Heart left ventricle (tissue), 16 donors: ENCODE results near the gene CPPED1. TPM values are rescaled to one million over a fixed set of nuclear protein-coding genes. Genes with fewer than 3 reads are reported as not detected.
A peak's percentile ranks its signal among the peaks of the same experiment; 100 is the strongest.

Experiments
- ATAC-seq, 4 donors: fragments of 200-7000 bp; cut with Tn5 transposase; one replicate each; pipeline ENCODE4 v1.9.1; 2020 to 2022; ENCODE audit warnings: moderate library complexity in 4 of 4, mild to moderate bottlenecking in 3 of 4, moderate number of reproducible peaks in 1 of 4
- DNase-seq, 5 donors: peaks; one replicate each; pipeline ENCODE4 v3.0.0-alpha.2; 2020
- H3K27ac ChIP-seq, 12 donors: fragments of 200-600 bp; sonication (generic) in 4 of 12; one replicate each; pipeline versions ENCODE4 v1.5.0 to v1.8.0; 2016 to 2022; ENCODE audit warnings: mild to moderate bottlenecking in 2 of 12
- H3K27me3 ChIP-seq, 9 donors: fragments of 200-600 bp; sonication (generic) in 2 of 9; one replicate each; pipeline versions ENCODE4 v1.5.1 to v1.8.0; 2016 to 2022; ENCODE audit warnings: mild to moderate bottlenecking in 3 of 9
- H3K36me3 ChIP-seq, 9 donors: fragments of 200-600 bp; sonication (generic) in 2 of 9; one replicate each; pipeline versions ENCODE4 v1.5.0 to v1.8.0; 2018 to 2022; ENCODE audit warnings: mild to moderate bottlenecking in 2 of 9
- H3K4me1 ChIP-seq, 12 donors: fragments of 200-600 bp; sonication (generic) in 4 of 12; one replicate each; pipeline versions ENCODE4 v1.5.0 to v1.8.0; 2016 to 2022; ENCODE audit warnings: mild to moderate bottlenecking in 3 of 12
- H3K4me3 ChIP-seq, 12 donors: fragments of 200-600 bp; sonication (generic) in 4 of 12; one replicate each; pipeline versions ENCODE4 v1.5.0 to v1.8.0; 2017 to 2022; ENCODE audit warnings: mild to moderate bottlenecking in 9 of 12, moderate library complexity in 4 of 12
- H3K9me3 ChIP-seq, 12 donors: fragments of 200-600 bp; sonication (generic) in 4 of 12; one replicate each; pipeline versions ENCODE4 v1.5.0 to v1.8.0; 2016 to 2022; ENCODE audit warnings: mild to moderate bottlenecking in 1 of 12
- CTCF ChIP-seq, 12 donors: fragments of 200-600 bp; sonication (generic) in 4 of 12; IDR thresholded peaks; one replicate each; pipeline versions ENCODE4 v1.5.0 to v1.8.0; 2018 to 2022; ENCODE audit warnings: antibody characterized with exemption in 12 of 12, mild to moderate bottlenecking in 5 of 12
- POLR2A ChIP-seq, 2 donors: fragments of 450-650 bp; IDR thresholded peaks; one replicate each; pipeline ENCODE4 v1.6.1; 2017; ENCODE audit warnings: antibody characterized with exemption in 2 of 2, mild to moderate bottlenecking in 2 of 2, moderate library complexity in 2 of 2
- WGBS, 4 donors: extraction: QIAGEN DNeasy Blood & Tissue Kit in 2 of 4; methylation state at CpG; one replicate each; pipeline versions ENCODE4 v1.1.5 to v1.1.7; 2013 to 2018; 5-methylcytosine and 5-hydroxymethylcytosine counted together
- intact Hi-C, 10 donors: fragments of 100-400 bp; cut with DNase I; formaldehyde crosslinking; loops; one replicate each; pipeline versions ENCODE4 v1.11.1 to v1.14.2; 2022
- polyA plus RNA-seq, 2 donors: library from polyadenylated mRNA; stranded (reverse); fragments of 200-250 nt; gene quantifications; one replicate each; pipeline ENCODE4 v1.2.3, GENCODE V29; 2013
- total RNA-seq, 9 donors: library from RNA; depleted of rRNA in 2 of 9; stranded (reverse); fragments of >200 nt in 2 of 9; fragmentation: NEBNext Ultra II Directional in 3 of 9; extraction: Animal tissue kit (Norgen Biotek cat#: 25700) in 3 of 9; gene quantifications; one replicate each; pipeline versions ENCODE4 v1.1.0 to v1.2.4, GENCODE V29; 2016 to 2023
- donor health status: ischemic (EF 13 %, LVEDD 7.1; RV severe dilation, severe dysfunction).
- donor health status: healthy with polysubstance abuse.
- donor health status: DM: no; HTN: yes; CAD: no.
- donor health status: DM: no; HTN: no; CAD: no.
- donor health status: ischemic (EF 25% LVEDD 6.9; RV normal size, moderate dysfunction).
- donor health status: ischemic (EF 25% LVEDD 5.7; RV mildly dilated, moderate dysfunction).
- donor health status: healthy.
- donor health status: DM: yes; HTN: yes; CAD: no.
- donor health status: ischemic (EF 35%, LVEDD 5.7; RV mildly dilated, moderate dysfunction).
- donor health status: nonischemic (EF 11% LVEDD 7.7; RV severe dilation, severe dysfunction).
- donor health status: DM: yes; HTN: yes; CAD: no.
- donor health status: PGD.
- donor health status: ischemic (EF 29% LVEDD 5.4; RV normal size, mild dysfunction).
- donor health status: nonischemic (EF 23%, LVEDD 6.1; RV moderate dilation, normal function).

Gene CPPED1
- total and polyA plus RNA-seq, 11 donors, result 5.6 to 25.1 (median 11.7) TPM

- 77 to 81% (median 78%) methylated on average over 6 of the region's 6 CpGs for WGBS, 4 donors
- intact Hi-C loops, result no loop called here
- no peaks in the 10 kb centered on the region for H3K9me3 ChIP-seq
- peak in 1 of 4 donors; percentile 30 for ATAC-seq
- H3K36me3 ChIP-seq, result no peaks in the 10 kb centered on the region
- H3K27me3 ChIP-seq, result no peaks in the 10 kb centered on the region
- TF ChIP-seq CTCF (IDR thresholded peaks at IDR 0.05) (no peak), POLR2A (IDR thresholded peaks at IDR 0.05) (no peak)
- no peak overlapping the region for H3K4me3 ChIP-seq
- H3K4me1 ChIP-seq, result peaks cover 0 to 5% (median 0%) of the 10 kb centered on the region in 12 donors
- no peak overlapping the region for H3K27ac ChIP-seq
- DNase-seq, result no peak
These were observed 38.7 kb downstream of the CPPED1 start for GRCh38 chr16:12764813-12765488.

GRCh38 chr16:12763517-12763916 is 40.2 kb downstream of the CPPED1 start:
- Histone ChIP-seq H3K9me3 (no peaks in the 10 kb centered on the region), H3K4me3 (no peak overlapping the region), H3K4me1 (peaks cover 0 to 8% (median under 1%) of the 10 kb centered on the region in 12 donors), H3K36me3 (no peaks in the 10 kb centered on the region), H3K27me3 (no peaks in the 10 kb centered on the region), H3K27ac (no peak overlapping the region)
- DNase-seq (no peak), ATAC-seq (no peak)
- 58 to 82% (median 63%) methylated on average over 3 of the region's 3 CpGs for WGBS, 4 donors
- intact Hi-C loops, result no loop called here
- TF ChIP-seq POLR2A (IDR thresholded peaks at IDR 0.05) (no peak), CTCF (IDR thresholded peaks at IDR 0.05) (no peak)

GRCh38 chr16:12760819-12761611 is 42.7 kb downstream of the CPPED1 start:
- Histone ChIP-seq H3K4me1 (peaks cover 0 to 24% (median 9%) of the 10 kb centered on the region in 12 donors), H3K27ac (no peak overlapping the region), H3K27me3 (no peaks in the 10 kb centered on the region), H3K4me3 (no peak overlapping the region), H3K36me3 (no peaks in the 10 kb centered on the region), H3K9me3 (no peaks in the 10 kb centered on the region)
- intact Hi-C loops, result no loop called here
- TF ChIP-seq CTCF (IDR thresholded peaks at IDR 0.05) (no peak), POLR2A (IDR thresholded peaks at IDR 0.05) (no peak)
- WGBS, 4 donors, result 95 to 96% (median 95%) methylated on average over 12 of the region's 12 CpGs
- ATAC-seq (no peak), DNase-seq (no peak)
